ENCODE measurements around the gene TOPBP1. TPM values are rescaled to one million over a fixed set of nuclear protein-coding genes. Genes with fewer than 3 reads are reported as not detected.

Gene TOPBP1
- total and polyA plus RNA-seq, 2 donors from 2014 or later, result 4.8 to 15.2 TPM

GRCh38 chr3:133570139-133570936 lies 91.4 kb downstream of the TOPBP1 start:
- no peaks in the 10 kb centered on the region for H3K27me3 ChIP-seq (ENCODE audit: control insufficient read depth, insufficient read depth, low read length)
- FAIRE-seq (no peak), DNase-seq (peak in 2 of 5 donors; percentile 33 to 42)
- H3K36me3 ChIP-seq (ENCODE audit: control insufficient read depth in 2 of 3, insufficient read depth in 3 of 3, low read length in 3 of 3), result no peaks in the 10 kb centered on the region
- H3K4me3 ChIP-seq (ENCODE audit: low read length in 3 of 3), result no peak overlapping the region
- no peaks in the 10 kb centered on the region for H3K9me3 ChIP-seq (ENCODE audit: control insufficient read depth in 2 of 3, insufficient read depth in 1 of 3, low read length in 3 of 3)
- no peak overlapping the region for H3K9ac ChIP-seq (ENCODE audit: low read length in 3 of 3)
- peaks cover 0 to 12% (median 12%) of the 10 kb centered on the region in 3 donors for H3K4me1 ChIP-seq (ENCODE audit: control insufficient read depth in 2 of 3, insufficient read depth in 2 of 3, low read depth in 1 of 3, low read length in 3 of 3)
- no peak for TF ChIP-seq CTCF (IDR thresholded peaks at IDR 0.05; ENCODE audit: borderline replicate concordance, extremely low read depth, insufficient read depth)
- intact Hi-C loops (cut with DNase I), result no loop called here
- H3K27ac ChIP-seq (ENCODE audit: low read depth in 2 of 2, low read length in 2 of 2), result peak overlapping the region; percentile 39 to 59

- no peak overlapping the region for H3K4me3 ChIP-seq (ENCODE audit: low read length in 3 of 3)
- no peaks in the 10 kb centered on the region for H3K36me3 ChIP-seq (ENCODE audit: control insufficient read depth in 2 of 3, insufficient read depth in 3 of 3, low read length in 3 of 3)
- FAIRE-seq, result no peak
- H3K9ac ChIP-seq (ENCODE audit: low read length in 3 of 3), result no peak overlapping the region
- no peak for TF ChIP-seq CTCF (IDR thresholded peaks at IDR 0.05; ENCODE audit: borderline replicate concordance, extremely low read depth, insufficient read depth)
- DNase-seq, result no peak
- no peaks in the 10 kb centered on the region for H3K9me3 ChIP-seq (ENCODE audit: control insufficient read depth in 2 of 3, insufficient read depth in 1 of 3, low read length in 3 of 3)
- peaks cover 0 to 12% (median 8%) of the 10 kb centered on the region in 3 donors for H3K4me1 ChIP-seq (ENCODE audit: control insufficient read depth in 2 of 3, insufficient read depth in 2 of 3, low read depth in 1 of 3, low read length in 3 of 3)
- intact Hi-C loops (cut with DNase I), result no loop called here
- H3K27ac ChIP-seq (ENCODE audit: low read depth in 2 of 2, low read length in 2 of 2), result no peak overlapping the region
- no peaks in the 10 kb centered on the region for H3K27me3 ChIP-seq (ENCODE audit: control insufficient read depth, insufficient read depth, low read length)
Measured at GRCh38 chr3:133568294-133569014, 93.3 kb downstream of the TOPBP1 start.

- Histone ChIP-seq H3K4me3 (ENCODE audit: low read length in 3 of 3) (no peak overlapping the region), H3K27ac (ENCODE audit: low read depth in 2 of 2, low read length in 2 of 2) (no peak overlapping the region), H3K27me3 (ENCODE audit: control insufficient read depth, insufficient read depth, low read length) (no peaks in the 10 kb centered on the region), H3K9ac (ENCODE audit: low read length in 3 of 3) (no peak overlapping the region), H3K4me1 (ENCODE audit: control insufficient read depth in 2 of 3, insufficient read depth in 2 of 3, low read depth in 1 of 3, low read length in 3 of 3) (no peaks in the 10 kb centered on the region), H3K9me3 (ENCODE audit: control insufficient read depth in 2 of 3, insufficient read depth in 1 of 3, low read length in 3 of 3) (peaks cover 0 to under 1% (median 0%) of the 10 kb centered on the region in 3 donors), H3K36me3 (ENCODE audit: control insufficient read depth in 2 of 3, insufficient read depth in 3 of 3, low read length in 3 of 3) (no peaks in the 10 kb centered on the region)
- DNase-seq, result no peak
- no peak for TF ChIP-seq CTCF (IDR thresholded peaks at IDR 0.05; ENCODE audit: borderline replicate concordance, extremely low read depth, insufficient read depth)
- intact Hi-C loops (cut with DNase I), result no loop called here
- FAIRE-seq, result no peak
Measured at GRCh38 chr3:133563816-133564215, 97.9 kb downstream of the TOPBP1 start.
